ENCODE measurements around the gene MED25.

DNA sequence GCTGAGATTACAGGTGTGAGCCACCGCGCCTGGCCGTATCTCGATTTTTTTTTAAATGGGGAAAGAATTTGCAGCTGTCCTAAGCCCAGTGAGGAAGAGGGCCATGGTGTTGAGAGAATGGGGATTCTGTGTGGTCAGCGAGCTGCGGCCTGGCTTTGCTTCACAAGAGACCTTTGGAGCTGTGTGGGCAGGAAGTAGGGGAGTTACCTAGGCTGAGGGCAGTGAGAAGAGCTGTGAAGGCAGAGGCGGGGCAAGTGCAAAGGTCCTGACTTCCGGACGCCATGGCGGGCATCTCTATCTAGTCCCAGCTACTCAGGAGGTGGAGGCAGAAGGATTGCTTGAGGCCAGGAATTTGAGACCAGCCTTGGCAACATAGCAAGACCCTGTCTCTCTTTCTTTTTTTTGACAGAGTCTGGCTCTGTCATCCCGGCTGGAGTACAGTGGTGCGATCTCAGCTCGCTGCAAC is 46.4 kb upstream of the MED25 start:
- no peak for TF ChIP-seq EP300 (IDR thresholded peaks at IDR 0.05; ENCODE audit: borderline replicate concordance)
- TF ChIP-seq RAD21 (IDR thresholded peaks at IDR 0.05; ENCODE audit: low read depth) = no peak
- TF ChIP-seq TCF12 (IDR thresholded peaks at IDR 0.05; ENCODE audit: low read depth) = no peak
- no peak for TF ChIP-seq ZBTB7A (IDR thresholded peaks at IDR 0.05; ENCODE audit: low read depth)
- no peak for TF ChIP-seq YY1 (IDR thresholded peaks at IDR 0.05; ENCODE audit: low read depth)
- TF ChIP-seq EGR1 (IDR thresholded peaks at IDR 0.05) = no peak

Measured in Ishikawa (cell line).